ENCODE data around the gene ETFBKMT.

The ETFBKMT gene

DNA sequence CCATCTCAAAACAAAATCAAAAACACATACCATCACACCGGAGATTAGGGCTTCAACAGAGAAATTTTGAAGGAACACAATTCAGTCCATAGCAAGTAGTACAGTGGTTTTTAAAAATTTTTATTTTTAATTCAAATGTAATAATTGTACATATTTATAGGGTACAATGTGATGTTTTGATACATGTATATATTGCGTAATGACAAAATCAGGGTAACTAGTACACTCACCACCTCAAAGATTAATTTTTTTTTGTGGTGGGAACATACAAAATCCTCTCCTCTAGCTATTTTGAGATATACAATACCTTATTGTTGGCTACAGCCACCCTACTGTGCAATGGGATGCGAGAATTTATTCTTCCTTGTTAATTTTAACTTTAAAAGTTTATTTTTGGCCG lies 26.0 kb upstream of the ETFBKMT start:
- Histone ChIP-seq H3K4me3 (ENCODE audit: low read length) (no peak overlapping the region), H3K36me3 (ENCODE audit: control insufficient read depth, low read depth, low read length) (no peaks in the 10 kb centered on the region), H3K9ac (ENCODE audit: low read length) (no peak overlapping the region), H3K4me1 (ENCODE audit: control insufficient read depth, low read depth, low read length) (no peaks in the 10 kb centered on the region), H3K9me3 (ENCODE audit: control insufficient read depth, low read depth, low read length) (no peaks in the 10 kb centered on the region), H3K27me3 (ENCODE audit: control insufficient read depth, insufficient read depth, low read length) (no peaks in the 10 kb centered on the region), H3K27ac (ENCODE audit: low read length) (no peak overlapping the region)

DNA sequence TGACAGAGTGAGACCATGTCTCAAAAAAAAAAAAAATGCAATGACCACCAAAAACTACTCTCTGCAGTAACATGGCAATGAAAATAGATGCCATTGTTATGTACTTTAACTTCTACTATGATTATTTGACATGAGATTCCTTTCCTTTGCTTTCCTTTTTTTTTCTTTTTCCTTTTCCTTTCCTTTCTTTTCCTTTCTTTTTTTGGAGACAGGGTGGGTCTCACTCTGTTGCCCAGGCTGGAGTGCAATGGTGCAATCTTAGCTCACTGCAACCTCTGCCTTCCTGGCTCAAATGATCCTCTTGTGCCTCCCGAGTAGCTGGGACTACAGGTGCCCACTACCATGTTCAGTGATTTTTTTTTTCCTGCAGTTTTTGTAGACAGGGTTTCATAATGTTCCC lies 24.9 kb upstream of the ETFBKMT start:
- Histone ChIP-seq H3K4me3 (ENCODE audit: low read length) (no peak overlapping the region), H3K4me1 (ENCODE audit: control insufficient read depth, low read depth, low read length) (no peaks in the 10 kb centered on the region), H3K36me3 (ENCODE audit: control insufficient read depth, low read depth, low read length) (no peaks in the 10 kb centered on the region), H3K9ac (ENCODE audit: low read length) (no peak overlapping the region), H3K27ac (ENCODE audit: low read length) (no peak overlapping the region), H3K9me3 (ENCODE audit: control insufficient read depth, low read depth, low read length) (no peaks in the 10 kb centered on the region), H3K27me3 (ENCODE audit: control insufficient read depth, insufficient read depth, low read length) (no peaks in the 10 kb centered on the region)

DNA sequence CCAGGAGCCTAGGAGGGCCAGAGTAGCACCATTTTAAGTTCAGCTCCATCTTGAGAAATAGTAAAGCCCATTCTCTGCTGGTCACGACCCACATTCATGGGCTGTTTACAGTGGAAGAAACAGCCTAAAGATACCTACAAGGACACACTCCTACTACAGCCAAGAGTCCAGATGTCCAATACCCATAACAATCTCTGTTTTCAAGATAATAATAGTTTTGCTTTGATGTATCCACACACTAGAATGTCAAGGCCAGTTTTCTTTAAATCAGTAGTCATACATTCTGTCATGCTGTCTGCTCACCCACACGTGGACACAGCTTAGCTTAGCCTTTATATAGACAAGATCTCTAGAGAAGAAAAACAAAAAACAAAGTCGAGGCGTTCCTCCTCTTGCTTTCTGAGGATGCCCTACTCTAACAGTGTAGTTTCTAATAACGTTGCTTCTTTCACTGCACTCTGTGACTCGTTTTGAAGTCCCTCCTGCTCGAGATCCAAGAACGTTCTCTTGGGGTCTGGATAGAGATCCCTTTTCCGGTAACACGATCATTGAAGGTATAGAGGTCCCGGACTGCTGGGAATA lies 17.9 kb upstream of the ETFBKMT start:
- H3K27ac ChIP-seq (ENCODE audit: low read length): no peak overlapping the region
- no peaks in the 10 kb centered on the region for H3K27me3 ChIP-seq (ENCODE audit: control insufficient read depth, insufficient read depth, low read length)
- H3K36me3 ChIP-seq (ENCODE audit: control insufficient read depth, low read depth, low read length): no peaks in the 10 kb centered on the region
- H3K9me3 ChIP-seq (ENCODE audit: control insufficient read depth, low read depth, low read length): no peaks in the 10 kb centered on the region
- H3K4me1 ChIP-seq (ENCODE audit: control insufficient read depth, low read depth, low read length): no peaks in the 10 kb centered on the region
- H3K9ac ChIP-seq (ENCODE audit: low read length): no peak overlapping the region
- H3K4me3 ChIP-seq (ENCODE audit: low read length): no peak overlapping the region

DNA sequence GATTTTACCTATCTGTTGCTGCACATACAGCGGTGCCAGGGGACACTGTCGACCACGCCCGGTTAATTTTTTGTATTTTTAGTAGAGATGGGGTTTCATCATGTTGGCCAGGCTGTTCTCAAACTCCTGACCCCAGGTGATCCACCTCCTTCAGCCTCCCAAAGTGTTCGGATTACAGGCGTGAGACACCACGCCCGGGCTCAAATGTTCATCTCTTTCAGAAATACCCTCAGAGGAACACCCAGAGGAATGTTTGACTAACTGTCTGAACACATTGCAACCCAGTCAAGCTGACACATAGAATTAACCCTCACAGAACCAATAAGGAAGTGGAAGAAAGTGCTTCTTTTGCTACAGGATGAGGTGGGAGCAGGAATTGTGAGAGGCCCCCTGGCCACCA lies 15.0 kb upstream of the ETFBKMT start:
- Histone ChIP-seq H3K9ac (ENCODE audit: low read length) (no peak overlapping the region), H3K27ac (ENCODE audit: low read length) (no peak overlapping the region), H3K4me1 (ENCODE audit: control insufficient read depth, low read depth, low read length) (no peaks in the 10 kb centered on the region)

DNA sequence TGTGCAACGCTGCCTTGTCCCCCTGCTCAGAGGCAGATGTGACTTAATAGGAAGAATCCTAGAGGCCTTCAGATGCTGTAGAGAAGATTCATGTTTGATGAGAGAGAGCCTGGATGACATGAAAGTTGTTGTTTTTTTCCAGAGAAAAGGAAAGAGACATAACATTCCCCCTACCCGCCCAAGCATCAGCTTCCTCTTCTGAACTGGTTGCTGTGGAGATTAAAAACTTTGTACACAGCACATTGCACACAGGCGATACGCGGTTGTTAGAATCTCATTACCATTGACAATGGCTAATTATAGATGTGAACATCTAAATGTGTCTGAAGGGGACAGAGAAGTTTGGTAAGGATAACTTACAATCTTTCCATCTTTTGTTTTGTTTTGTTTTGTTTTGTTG lies 13.6 kb upstream of the ETFBKMT start:
- Histone ChIP-seq H3K4me1 (ENCODE audit: control insufficient read depth, low read depth, low read length) (no peaks in the 10 kb centered on the region), H3K27me3 (ENCODE audit: control insufficient read depth, insufficient read depth, low read length) (no peaks in the 10 kb centered on the region), H3K9me3 (ENCODE audit: control insufficient read depth, low read depth, low read length) (no peaks in the 10 kb centered on the region), H3K27ac (ENCODE audit: low read length) (no peak overlapping the region), H3K4me3 (ENCODE audit: low read length) (no peak overlapping the region), H3K9ac (ENCODE audit: low read length) (no peak overlapping the region), H3K36me3 (ENCODE audit: control insufficient read depth, low read depth, low read length) (no peaks in the 10 kb centered on the region)

More for the DNA sequence above, 15.0 kb upstream of the ETFBKMT start:
- no peaks in the 10 kb centered on the region for H3K27me3 ChIP-seq (ENCODE audit: control insufficient read depth, insufficient read depth, low read length)
- H3K36me3 ChIP-seq (ENCODE audit: control insufficient read depth, low read depth, low read length): no peaks in the 10 kb centered on the region
- no peaks in the 10 kb centered on the region for H3K9me3 ChIP-seq (ENCODE audit: control insufficient read depth, low read depth, low read length)
- no peak overlapping the region for H3K4me3 ChIP-seq (ENCODE audit: low read length)

DNA sequence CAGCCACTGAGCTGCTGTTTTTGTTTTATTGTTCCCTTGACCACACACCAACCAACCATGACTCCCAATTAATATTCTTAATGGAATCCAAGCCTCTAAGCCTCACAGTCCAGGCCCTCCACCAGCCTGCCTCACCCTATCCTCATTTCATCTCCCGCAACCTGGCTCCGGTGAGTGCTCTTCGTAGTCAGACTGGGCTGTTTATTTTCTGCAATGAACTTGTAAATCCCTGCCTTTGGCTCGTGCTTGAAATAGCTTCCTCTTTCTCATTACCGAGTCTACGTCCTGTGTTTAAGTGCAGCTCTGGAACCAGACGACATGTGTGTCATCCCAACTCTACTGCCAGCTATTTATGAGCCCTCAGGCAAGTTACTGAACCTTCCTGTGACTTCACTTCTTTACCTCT lies 12.4 kb upstream of the ETFBKMT start:
- Histone ChIP-seq H3K27me3 (ENCODE audit: control insufficient read depth, insufficient read depth, low read length) (no peaks in the 10 kb centered on the region), H3K9me3 (ENCODE audit: control insufficient read depth, low read depth, low read length) (no peaks in the 10 kb centered on the region), H3K36me3 (ENCODE audit: control insufficient read depth, low read depth, low read length) (no peaks in the 10 kb centered on the region), H3K4me1 (ENCODE audit: control insufficient read depth, low read depth, low read length) (no peaks in the 10 kb centered on the region), H3K4me3 (ENCODE audit: low read length) (no peak overlapping the region), H3K9ac (ENCODE audit: low read length) (no peak overlapping the region), H3K27ac (ENCODE audit: low read length) (no peak overlapping the region)

DNA sequence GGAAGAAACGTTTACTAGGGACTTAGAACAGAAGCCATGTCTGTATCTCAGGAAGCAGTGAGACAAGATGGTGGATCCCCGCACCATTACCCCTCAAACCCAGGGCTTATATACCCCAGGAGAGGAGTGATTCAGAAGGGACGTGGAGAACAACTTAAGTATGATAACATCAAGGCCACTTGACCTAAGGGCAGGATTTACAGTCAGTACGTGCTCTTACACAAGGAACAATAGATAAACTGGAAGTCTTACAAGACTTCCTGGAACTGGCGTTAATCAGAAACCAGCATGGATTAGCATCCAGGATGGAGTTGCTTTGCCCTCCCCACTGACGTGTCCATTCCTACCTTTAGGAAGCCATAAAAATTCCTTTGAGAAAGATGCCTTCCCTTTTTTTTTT lies 8.6 kb upstream of the ETFBKMT start:
- H3K4me1 ChIP-seq (ENCODE audit: control insufficient read depth, low read depth, low read length): no peaks in the 10 kb centered on the region
- H3K4me3 ChIP-seq (ENCODE audit: low read length): no peak overlapping the region
- H3K9me3 ChIP-seq (ENCODE audit: control insufficient read depth, low read depth, low read length): no peaks in the 10 kb centered on the region
- H3K27ac ChIP-seq (ENCODE audit: low read length): no peak overlapping the region
- H3K9ac ChIP-seq (ENCODE audit: low read length): no peak overlapping the region
- no peaks in the 10 kb centered on the region for H3K36me3 ChIP-seq (ENCODE audit: control insufficient read depth, low read depth, low read length)
- no peaks in the 10 kb centered on the region for H3K27me3 ChIP-seq (ENCODE audit: control insufficient read depth, insufficient read depth, low read length)

DNA sequence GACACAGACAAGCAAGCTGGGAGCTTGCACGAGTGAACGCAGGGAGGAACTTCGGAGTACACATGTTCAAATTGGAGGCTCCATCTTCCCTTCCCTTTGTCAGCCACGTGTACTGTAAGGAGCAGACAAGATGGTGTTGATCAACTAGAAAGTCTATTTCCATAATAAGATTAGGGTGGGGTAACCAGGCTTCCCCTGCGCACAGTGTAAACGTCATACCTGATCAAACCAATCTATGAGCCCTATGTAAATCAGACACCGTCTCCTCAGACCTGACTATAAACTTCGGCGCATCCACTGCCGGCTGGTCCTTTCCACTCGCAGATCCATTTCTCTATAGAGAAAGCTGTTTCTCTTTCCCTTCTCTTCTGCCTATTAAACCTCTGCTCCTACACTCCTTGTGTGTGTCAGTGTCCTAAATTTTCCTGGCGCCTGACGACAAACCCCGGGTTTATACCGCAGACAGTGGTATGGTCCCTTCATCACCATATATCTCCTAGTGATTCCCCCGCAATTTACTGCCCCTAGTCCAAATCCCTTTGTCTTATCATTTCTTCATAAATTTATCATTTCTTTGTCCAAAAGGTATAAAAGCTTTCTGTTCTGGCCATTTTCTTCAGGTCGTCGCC lies 7.5 kb upstream of the ETFBKMT start:
- Histone ChIP-seq H3K27ac (ENCODE audit: low read length) (no peak overlapping the region), H3K9ac (ENCODE audit: low read length) (no peak overlapping the region), H3K27me3 (ENCODE audit: control insufficient read depth, insufficient read depth, low read length) (no peaks in the 10 kb centered on the region), H3K9me3 (ENCODE audit: control insufficient read depth, low read depth, low read length) (no peaks in the 10 kb centered on the region), H3K4me1 (ENCODE audit: control insufficient read depth, low read depth, low read length) (no peaks in the 10 kb centered on the region), H3K4me3 (ENCODE audit: low read length) (no peak overlapping the region), H3K36me3 (ENCODE audit: control insufficient read depth, low read depth, low read length) (no peaks in the 10 kb centered on the region)

DNA sequence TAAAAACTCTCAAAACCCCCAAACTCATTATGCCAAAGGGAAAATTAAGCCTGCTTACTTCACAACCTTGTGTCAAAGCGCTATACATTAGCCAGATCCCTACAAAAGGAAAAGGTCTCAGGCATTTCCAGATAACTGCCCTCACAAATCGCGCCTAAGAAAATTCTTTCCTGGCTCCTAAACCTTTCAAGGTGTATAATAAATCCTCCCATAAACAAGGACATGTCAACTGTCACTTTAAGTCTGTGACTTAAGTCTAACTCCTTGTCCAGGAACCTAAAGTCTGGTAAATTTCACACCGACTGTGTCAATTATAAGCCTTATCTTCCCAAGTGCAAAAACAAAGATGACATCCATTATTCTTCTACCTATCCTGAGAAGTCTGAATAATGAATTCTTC lies 4.3 kb upstream of the ETFBKMT start:
- Histone ChIP-seq H3K9me3 (ENCODE audit: control insufficient read depth, low read depth, low read length) (no peaks in the 10 kb centered on the region), H3K4me3 (ENCODE audit: low read length) (no peak overlapping the region), H3K27ac (ENCODE audit: low read length) (no peak overlapping the region), H3K9ac (ENCODE audit: low read length) (no peak overlapping the region), H3K27me3 (ENCODE audit: control insufficient read depth, insufficient read depth, low read length) (no peaks in the 10 kb centered on the region), H3K4me1 (ENCODE audit: control insufficient read depth, low read depth, low read length) (peaks cover 7% of the 10 kb centered on the region), H3K36me3 (ENCODE audit: control insufficient read depth, low read depth, low read length) (no peaks in the 10 kb centered on the region)

DNA sequence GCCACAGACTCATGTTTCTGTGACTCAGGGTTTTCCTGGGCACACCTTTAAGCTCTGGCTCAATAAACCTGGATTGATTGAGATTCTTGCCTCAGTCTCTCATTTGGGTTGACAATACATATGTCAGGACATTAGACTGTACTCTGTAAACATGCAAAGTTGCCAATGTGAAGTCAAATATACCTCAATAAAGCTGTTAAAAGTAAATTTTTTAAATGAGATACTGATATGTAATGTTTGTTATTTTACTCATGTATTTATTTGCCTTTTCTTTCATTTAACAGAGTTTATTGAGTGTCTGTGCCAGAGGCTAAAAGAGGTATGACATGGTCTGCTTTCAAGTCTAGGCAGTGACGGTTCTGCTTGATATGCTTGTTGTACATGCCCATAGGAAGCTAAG lies 3.7 kb upstream of the ETFBKMT start:
- Histone ChIP-seq H3K27ac (ENCODE audit: low read length) (no peak overlapping the region), H3K36me3 (ENCODE audit: control insufficient read depth, low read depth, low read length) (no peaks in the 10 kb centered on the region), H3K4me1 (ENCODE audit: control insufficient read depth, low read depth, low read length) (peaks cover 7% of the 10 kb centered on the region), H3K4me3 (ENCODE audit: low read length) (no peak overlapping the region), H3K27me3 (ENCODE audit: control insufficient read depth, insufficient read depth, low read length) (no peaks in the 10 kb centered on the region), H3K9ac (ENCODE audit: low read length) (no peak overlapping the region), H3K9me3 (ENCODE audit: control insufficient read depth, low read depth, low read length) (no peaks in the 10 kb centered on the region)

DNA sequence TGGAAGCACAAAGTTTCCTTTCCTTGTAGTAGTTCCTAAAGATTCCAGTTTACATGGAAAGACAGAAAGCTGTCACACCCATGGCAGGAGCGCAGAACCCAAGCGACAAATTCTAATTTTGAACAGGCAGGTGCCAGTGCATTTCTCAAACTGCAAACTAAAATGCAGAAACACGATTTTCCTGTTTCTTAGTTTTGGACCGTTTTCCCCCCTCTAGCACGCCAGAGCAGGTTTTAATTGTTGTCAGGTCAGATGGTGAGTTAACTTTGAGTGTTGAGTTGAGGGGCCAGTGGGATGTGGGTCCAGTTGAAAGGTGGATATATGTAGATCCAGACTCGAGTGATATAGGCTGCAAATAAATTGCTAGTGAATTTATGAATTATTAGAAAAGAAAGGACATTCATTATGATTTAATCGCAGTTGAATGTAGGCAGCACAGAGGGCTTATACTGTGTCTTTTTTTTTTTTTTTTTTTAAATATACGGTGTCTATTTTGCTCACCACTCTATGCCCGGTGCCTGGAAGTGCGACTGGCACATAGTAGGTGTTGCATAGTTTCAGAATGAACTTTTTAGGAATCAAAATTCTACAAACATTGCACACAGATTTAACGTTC lies 909 bp upstream of the ETFBKMT start:
- Histone ChIP-seq H3K9ac (ENCODE audit: low read length) (peak overlapping the region; percentile 35), H3K4me3 (ENCODE audit: low read length) (peak overlapping the region; percentile 81), H3K36me3 (ENCODE audit: control insufficient read depth, low read depth, low read length) (no peaks in the 10 kb centered on the region), H3K9me3 (ENCODE audit: control insufficient read depth, low read depth, low read length) (no peaks in the 10 kb centered on the region), H3K4me1 (ENCODE audit: control insufficient read depth, low read depth, low read length) (peaks cover 7% of the 10 kb centered on the region), H3K27ac (ENCODE audit: low read length) (no peak overlapping the region), H3K27me3 (ENCODE audit: control insufficient read depth, insufficient read depth, low read length) (no peaks in the 10 kb centered on the region)
